ENCODE measurements around the gene SCAPER.
"Not testable (repeated sequence)": the region's sequence is repeated elsewhere in the genome, so short reads cannot be mapped to it uniquely, and the experiment has no call there.

The SCAPER gene

GRCh38 chr15:76566276-76566675 is 338.9 kb downstream of the SCAPER start:
- DNase-seq, result no peak

DNA sequence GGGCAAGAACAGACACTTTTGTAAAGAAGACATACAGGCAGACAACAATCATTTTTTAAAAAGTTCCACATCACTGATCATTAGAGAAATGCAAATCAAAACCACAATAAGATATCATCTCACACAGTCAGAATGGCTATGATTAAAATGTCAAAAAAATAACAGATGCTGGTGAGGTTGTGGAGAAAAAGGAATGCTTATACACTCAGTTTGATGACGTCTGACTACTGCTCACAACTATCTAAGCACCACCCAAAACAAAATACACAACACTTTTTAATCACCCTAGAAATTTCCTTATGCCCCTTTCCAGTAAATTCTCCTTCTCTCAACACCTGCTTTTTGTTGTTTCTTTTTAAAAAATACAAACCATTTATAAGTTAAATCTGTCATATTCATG is 339.8 kb downstream of the SCAPER start:
- DNase-seq, result no peak

DNA sequence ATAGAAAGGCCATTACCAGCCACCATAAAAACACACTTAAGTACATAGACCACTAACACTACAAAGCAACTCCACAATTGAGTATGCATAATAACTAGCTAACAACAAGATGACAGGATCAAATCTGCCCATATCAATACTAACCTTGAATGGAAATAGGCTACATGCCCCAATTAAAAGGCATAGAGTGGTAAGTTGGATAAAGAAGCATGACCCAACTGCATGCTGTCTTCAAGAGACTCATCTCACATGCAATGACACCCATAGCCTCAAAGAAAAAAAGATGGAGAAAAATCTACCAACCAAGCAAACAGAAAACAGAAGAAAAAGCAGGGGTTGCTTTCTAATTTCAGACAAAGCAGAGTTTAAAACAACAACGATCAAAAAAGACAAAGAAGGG is 349.9 kb downstream of the SCAPER start:
- DNase-seq, result no peak

DNA sequence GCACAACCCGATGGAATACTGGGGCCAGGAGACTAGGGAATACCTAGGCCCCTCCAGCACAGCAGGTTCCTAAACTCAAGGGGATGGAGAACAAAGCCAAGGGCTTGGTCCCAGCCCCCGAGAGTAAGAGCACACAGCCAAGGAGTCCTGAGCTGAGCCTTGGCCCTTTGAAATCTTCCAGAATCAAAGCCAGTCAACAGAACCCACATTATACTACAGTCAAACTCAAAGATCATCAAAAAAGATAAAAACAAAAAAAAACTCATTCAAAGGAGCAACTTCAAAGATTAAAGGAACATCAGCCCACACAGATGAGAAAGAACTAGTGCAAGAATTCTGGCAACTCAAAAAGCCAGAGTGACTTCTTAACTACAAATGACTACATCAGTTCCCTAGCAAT is 351.6 kb downstream of the SCAPER start:
- no peak for DNase-seq

DNA sequence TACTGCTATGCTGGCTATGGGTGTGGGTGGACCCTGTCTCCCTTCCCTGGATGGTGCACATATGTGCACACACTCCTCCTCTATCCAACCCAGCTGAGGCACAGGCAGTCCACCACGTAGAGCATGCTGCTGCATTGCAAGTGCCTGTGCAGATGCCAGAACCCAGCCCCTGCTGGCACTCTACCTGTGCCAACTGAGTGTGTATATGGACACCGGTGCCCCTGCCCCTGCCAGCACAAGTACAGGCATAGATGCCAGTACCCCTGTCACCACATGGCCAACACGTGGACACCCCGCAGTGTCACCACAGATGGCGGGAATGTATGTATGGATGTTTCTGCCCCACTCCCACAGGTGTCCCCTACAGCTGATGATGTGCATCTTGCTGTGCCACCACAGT is 352.0 kb downstream of the SCAPER start:
- no peak for DNase-seq

DNA sequence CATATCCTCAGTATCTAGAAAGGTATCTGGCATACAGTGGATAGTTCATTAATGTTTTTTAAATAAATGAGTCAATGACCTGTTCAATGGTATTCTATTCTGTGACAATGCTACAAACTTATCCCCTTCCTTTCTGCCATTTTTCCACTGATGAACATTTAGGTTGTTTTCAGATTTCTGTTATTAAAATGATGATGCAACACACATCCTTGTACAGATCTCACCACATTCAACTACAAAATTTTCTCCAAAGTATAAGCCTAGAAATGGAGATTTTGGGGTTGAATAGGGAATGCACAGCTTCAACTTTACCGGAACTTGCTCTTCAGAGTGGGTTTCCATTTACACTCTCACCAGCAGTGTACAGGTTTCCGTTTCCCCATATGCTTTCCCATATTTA is 358.3 kb downstream of the SCAPER start:
- DNase-seq, result no peak

DNA sequence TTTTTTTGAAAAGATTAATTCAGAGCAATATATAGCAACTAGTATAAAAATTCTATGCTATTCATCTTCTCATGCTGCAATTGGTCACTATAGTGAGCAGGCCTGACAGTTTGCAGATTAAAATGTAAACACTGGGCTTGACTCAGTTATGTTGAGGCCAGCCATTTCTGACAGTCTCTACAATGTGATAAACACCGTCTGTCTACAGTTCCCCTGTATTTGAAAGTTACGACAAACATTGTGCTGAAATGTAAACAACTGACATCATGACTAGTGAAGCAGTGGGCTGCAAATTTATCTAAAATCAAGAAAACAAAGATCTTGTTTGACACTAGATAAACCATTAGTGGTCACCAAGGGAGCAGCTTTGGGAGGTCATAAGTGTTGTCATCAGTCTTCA is 371.1 kb downstream of the SCAPER start:
- no peak for DNase-seq

- DNase-seq, result no peak
Observed at GRCh38 chr15:76533060-76533820, 371.9 kb downstream of the SCAPER start.

DNA sequence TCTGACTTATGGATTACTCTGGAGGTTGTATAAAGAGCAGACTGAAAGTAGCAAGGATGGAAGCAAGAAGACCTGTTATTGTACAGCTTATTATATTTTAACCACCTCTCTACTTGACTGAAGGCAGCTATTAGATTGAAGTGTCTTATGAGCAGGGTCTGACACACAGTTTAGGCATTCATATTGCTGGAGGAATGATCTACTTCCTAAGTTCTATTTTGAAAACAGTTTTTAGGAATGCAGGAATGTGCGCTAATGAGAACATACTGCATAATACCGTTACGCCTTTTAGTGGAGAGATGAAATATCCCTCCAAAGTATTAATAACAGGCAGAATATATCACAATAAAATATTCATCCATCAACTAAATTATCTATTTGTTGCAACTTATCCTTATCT is 375.2 kb downstream of the SCAPER start:
- DNase-seq, result no peak

DNA sequence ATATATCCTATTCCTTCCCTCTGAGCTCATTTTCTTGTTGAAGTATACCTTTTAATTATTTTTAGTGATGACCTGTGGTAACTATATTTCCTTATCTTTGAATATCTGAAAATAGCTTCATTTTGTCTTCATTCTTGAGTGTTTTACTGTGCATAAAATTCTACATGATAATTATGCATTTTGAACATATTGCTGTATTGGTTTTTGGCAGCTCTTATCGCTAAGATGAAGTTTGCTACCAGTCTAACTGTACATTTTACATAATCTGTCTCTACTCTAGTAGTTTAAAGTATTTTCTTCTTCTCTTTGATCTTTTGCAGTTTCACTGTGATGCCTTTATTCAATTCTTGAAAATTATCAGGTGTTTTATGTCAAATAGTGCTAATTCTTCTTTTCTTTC is 379.0 kb downstream of the SCAPER start:
- no peak for DNase-seq

DNA sequence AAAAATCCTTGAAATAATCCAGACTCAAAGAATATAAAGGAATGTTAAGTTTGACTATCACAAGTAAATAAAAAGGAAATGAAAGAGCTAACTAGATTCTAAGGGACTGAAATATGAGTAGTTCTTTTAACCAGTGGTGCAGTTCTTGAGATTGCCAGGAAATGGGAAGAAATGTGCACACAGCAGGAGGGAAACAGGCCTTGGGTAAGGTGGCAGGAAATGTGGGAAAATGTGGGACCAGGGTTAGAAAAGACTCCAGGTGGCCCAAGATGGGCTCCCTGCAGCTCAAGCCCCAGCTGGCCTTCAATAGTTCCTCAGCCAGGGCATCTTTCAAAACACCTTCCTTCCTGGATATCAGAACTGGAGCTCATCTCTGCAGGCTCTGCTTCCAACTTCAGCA is 387.2 kb downstream of the SCAPER start:
- no peak for DNase-seq

DNA sequence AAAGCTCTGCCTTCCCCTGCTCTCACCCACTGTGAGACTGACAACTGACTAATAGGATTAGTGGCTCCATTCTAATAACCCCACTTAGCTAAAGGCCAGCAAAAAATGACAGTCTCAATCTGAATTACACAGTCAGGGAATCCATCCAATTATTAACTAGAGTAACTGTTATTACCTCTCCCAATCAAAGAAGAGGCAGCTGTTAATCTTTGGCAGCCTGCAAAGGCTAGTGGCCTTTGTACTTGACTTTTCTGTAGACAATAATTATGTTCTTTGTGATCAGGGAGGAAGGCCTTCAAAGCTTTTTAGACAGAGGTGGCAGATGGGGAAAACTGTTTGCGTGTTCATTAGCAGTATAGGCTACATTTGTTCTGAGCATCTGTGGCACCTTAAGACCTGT is 390.9 kb downstream of the SCAPER start:
- DNase-seq, result no peak

GRCh38 chr15:76512971-76513370 is 392.2 kb downstream of the SCAPER start:
- DNase-seq, result no peak

- not testable (repeated sequence) for DNase-seq
Observed at GRCh38 chr15:76510663-76511062, 394.5 kb downstream of the SCAPER start.

DNA sequence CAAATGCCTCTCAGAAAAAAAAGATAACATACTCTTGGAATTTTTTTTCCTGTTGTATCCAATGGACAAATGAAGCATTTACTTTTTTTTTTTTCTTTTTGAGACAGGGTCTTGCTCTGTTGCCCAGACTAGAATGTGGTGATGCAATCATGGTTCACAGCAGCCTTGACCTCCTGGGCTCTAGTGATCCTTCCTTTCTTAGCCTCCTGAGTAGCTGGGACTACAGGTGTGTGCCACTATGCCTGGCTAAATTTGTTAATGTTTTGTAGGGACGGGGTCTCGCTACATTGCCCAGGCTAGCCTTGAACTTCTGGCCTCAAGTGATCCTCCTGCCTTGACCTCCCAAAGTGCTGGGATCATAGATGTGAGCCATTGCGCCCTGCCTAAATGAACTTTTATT is 401.3 kb downstream of the SCAPER start:
- DNase-seq, result no peak

DNA sequence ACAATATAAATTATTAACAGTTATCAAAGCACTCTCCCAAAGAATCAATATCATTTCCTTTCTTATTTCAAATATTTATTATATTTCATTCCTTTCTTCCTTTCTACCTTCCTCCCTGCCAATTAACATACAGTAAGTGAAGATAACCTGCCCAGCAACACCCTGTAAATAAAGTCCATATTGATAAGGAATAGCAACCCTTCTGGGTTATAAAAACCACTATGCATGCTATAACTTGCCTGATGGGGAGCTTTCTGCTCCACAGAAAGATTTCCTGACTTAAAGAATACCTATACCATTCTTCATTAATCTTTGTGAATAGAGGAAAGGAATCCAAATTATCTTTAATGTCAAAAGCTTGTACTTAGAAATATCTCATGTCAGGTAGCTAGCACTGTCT is 402.0 kb downstream of the SCAPER start:
- DNase-seq, result no peak

- no peak for DNase-seq
Observed at GRCh38 chr15:76502678-76503077, 402.5 kb downstream of the SCAPER start.

- not testable (repeated sequence) for DNase-seq
Observed at GRCh38 chr15:76502185-76502584, 403.0 kb downstream of the SCAPER start.

DNA sequence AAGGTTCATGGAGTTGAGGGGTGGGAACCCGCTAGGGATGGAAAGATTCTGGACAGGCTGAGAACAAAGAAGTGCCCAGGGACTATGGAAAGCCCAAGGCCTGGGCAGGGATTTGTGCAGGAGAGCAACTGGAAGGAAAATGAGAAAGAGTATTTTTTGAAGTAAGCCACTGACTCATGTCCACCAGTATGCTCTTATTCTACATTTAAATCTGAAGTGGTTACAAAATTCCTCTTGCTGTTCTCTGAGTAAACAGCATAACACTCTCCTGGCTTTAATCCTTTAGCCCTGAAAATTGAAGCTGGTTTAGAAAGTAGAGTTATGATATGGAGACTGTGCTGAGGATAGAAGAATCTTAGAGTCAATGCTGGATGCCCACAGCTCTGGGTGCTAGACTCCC is 403.4 kb downstream of the SCAPER start:
- DNase-seq, result no peak

DNA sequence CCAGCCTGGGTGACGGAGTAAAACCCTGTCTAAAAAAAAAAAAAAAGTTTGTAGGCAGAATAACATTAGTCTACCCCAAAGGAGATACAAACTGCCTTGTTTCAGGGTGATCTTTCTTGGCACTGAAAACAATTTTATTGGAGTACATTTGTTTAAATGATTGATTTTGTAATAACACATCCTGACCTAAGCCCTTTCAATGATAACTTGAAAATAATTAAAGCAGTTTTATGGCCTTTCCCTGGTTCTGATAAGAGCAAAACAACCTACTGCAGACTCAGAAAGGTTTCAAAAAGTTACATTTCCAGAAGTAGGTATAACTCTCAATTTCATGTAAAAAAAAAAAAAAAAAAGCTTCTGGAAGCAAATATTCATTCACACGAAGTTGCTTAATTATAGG is 404.1 kb downstream of the SCAPER start:
- no peak for DNase-seq

DNA sequence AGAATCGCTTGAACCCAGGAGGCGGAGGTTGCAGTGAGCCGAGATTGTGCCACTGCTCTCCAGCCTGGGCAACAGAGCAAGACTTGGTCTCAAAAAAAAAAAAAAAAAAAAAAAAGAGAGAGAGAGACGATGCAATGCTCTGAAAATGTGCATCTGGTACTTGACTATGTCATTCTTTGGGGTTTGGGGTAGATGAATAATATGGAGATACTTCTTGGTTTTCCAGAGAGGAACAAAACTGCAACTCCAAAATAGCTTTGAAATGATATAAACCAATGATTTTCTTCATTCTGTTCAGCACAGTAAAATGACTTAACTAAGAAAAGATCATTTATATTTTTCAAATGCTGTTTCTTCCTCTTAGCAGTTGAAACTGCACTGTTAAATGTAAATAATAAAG is 409.7 kb downstream of the SCAPER start:
- DNase-seq, result no peak

GRCh38 chr15:76492538-76492937 is 412.6 kb downstream of the SCAPER start:
- no peak for DNase-seq

GRCh38 chr15:76483752-76484151 is 421.4 kb downstream of the SCAPER start:
- no peak for DNase-seq

- DNase-seq, result no peak
Observed at GRCh38 chr15:76483018-76483417, 422.1 kb downstream of the SCAPER start.

GRCh38 chr15:76480267-76480666 is 424.9 kb downstream of the SCAPER start:
- no peak for DNase-seq

Data from stimulated activated CD4-positive, alpha-beta T cell treated with anti-CD3 and anti-CD28 coated beads, Interleukin-4, amount 100 ng/mL, for 4 hours (primary cell).